Prostate gland (tissue), 2 donors: ENCODE results near the gene CLCNKA.

Source experiments
- POLR2AphosphoS5 ChIP-seq: sonication (generic); formaldehyde crosslinking; IDR thresholded peaks from one replicate; pipeline ENCODE4 v1.6.1; 2017; ENCODE audit warnings: antibody characterized with exemption
- TF ChIP-seq, protein P1 (sequence below), 4 experiments: fragments of 200-600 bp in 2 of 4; fragments of 450-650 bp in 2 of 4; sonication (generic) in 2 of 4; IDR thresholded peaks; 1 replicate in 3 of 4; 2 replicates in 1 of 4; pipeline ENCODE4 v1.5.1; 2016 to 2019; ENCODE audit warnings: antibody characterized with exemption in 4 of 4, mild to moderate bottlenecking in 2 of 4, moderate library complexity in 2 of 4

DNA sequence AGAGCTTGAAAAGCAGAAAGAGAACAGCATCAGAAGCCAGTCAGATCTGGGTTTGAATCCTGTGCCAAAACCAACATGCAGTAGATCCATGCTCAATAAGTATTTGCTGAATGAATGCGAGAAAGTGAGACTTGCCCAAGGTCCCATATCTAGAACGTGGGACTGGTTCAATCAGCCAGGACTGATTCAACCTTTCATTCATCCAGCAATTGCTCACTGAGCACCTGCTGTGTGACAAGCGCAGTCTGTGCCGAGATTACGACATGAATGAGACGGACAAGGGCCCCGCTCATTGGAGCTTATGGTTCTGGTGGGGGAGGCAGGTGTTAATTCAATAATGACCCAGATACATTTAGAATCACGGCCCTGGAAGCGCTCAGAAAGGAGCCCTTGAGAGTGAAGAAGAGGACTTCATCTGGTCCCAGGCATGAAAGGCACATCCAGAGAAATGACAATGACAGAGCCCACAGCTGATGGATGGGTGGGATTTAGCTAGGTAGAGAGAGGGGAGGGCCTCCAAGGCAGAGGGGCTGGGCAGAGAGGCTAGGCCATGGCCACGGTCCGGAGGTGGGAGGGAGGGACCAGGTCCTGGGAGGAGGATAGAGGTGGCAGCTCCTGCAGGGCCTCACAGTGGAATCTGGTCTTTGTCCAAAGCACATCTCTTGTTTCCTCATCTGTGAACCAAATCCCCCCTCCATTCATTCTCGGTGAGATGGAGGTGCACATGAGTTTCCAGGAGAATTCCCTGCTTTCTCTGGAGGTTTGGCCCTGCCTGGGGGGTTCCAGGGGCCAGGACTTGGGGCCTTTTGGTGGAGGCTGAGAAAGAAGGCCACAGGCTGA lies 55.8 kb downstream of the CLCNKA start:
- TF ChIP-seq, protein P1, sequence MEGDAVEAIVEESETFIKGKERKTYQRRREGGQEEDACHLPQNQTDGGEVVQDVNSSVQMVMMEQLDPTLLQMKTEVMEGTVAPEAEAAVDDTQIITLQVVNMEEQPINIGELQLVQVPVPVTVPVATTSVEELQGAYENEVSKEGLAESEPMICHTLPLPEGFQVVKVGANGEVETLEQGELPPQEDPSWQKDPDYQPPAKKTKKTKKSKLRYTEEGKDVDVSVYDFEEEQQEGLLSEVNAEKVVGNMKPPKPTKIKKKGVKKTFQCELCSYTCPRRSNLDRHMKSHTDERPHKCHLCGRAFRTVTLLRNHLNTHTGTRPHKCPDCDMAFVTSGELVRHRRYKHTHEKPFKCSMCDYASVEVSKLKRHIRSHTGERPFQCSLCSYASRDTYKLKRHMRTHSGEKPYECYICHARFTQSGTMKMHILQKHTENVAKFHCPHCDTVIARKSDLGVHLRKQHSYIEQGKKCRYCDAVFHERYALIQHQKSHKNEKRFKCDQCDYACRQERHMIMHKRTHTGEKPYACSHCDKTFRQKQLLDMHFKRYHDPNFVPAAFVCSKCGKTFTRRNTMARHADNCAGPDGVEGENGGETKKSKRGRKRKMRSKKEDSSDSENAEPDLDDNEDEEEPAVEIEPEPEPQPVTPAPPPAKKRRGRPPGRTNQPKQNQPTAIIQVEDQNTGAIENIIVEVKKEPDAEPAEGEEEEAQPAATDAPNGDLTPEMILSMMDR (IDR thresholded peaks at IDR 0.05), result no peak
- no peak for TF ChIP-seq POLR2AphosphoS5
